Fibroblast of skin of right biceps (primary cell): ENCODE results near the gene HELB.
"Not testable (repeated sequence)": the region's sequence is repeated elsewhere in the genome, so short reads cannot be mapped to it uniquely, and the experiment has no call there.

Experiments
- DNase-seq: peaks from one replicate; pipeline ENCODE4 v3.0.0-alpha.2; 2013

HELB gene

DNA sequence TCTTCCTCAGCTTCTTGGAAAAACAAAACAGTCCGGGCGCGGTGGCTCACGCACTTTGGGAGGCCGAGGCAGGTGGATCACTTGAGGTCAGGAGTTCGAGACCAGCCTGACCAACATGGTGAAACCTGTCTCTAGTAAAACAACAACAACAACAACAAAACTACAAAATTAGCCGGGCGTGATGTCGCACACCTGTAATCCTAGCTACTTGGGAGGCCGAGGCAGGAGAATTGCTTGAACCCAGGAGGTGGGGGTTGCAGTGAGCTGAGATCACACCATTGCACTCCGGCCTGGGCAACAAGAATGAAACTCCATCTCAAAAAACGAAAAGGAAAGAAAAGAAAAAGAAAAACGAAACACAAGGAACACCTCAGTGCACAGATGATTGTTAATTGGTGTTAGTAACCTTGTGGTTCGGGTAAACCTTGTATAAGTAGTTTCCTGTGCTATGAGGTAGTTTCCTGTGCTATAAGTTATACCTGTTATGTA, 1.1 kb downstream of the HELB start:
- not testable (repeated sequence) for DNase-seq

DNA sequence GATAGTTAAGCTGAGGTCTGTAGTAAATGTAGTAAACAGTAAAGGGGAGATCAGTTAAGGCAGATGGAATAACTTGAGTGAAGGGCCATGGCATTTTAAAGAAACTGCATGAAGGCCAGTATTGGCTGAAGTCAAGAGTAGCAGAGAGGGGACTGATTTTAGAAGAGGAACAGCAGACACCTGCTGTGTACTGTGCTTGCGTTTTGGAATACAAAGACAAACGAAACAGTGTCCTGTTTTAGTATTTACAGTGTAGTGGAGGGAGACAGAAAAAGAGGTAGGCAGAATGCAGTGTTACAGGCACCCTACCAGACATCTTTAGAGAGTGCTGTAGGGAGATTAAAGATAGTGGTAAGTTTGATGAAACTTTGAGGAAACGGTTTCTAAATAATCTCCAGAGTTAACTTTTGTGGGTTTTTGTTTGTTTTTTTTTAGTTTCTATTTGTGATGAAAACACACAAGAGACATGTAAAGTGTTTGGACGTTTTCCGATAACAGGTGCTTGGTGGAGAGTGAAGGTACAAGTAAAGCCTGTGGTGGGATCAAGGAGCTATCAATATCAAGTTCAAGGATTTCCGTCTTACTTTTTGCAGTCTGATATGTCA, 2.1 kb downstream of the HELB start:
- DNase-seq: no peak

DNA sequence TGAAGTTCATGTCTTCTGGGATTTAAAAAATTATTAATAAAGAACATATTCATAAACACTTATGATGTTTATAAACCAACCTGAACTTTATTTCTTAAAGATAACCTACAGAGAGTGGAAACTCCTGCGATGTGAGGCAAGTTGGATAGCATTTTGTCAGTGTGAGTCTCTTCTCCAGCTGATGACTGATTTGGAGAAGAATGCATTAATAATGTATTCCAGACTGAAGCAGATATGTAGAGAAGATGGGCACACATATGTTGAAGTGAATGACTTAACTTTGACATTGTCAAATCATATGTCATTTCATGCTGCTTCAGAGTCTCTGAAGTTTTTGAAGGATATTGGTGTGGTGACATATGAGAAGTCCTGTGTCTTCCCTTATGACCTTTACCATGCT, 7.3 kb downstream of the HELB start:
- peak; percentile 30 for DNase-seq

DNA sequence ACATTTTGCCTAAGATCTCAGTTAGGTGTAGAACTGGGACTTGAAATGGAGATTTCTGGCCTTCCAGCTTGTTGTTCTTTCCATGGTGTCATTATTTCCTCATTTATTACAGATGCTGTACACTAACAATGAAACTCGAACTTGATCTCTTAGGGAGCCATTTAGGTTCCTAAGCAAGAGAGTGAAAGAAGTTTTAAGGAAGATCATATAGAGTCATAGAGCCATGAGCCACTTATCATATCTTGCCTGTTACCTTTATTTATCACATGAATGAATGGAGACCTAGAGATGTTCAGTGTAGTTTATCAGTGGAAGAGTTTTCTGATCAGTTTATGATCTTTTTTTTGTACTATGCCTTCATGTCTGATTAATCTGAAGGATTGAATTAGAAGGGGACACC, 9.9 kb downstream of the HELB start:
- DNase-seq: no peak

DNA sequence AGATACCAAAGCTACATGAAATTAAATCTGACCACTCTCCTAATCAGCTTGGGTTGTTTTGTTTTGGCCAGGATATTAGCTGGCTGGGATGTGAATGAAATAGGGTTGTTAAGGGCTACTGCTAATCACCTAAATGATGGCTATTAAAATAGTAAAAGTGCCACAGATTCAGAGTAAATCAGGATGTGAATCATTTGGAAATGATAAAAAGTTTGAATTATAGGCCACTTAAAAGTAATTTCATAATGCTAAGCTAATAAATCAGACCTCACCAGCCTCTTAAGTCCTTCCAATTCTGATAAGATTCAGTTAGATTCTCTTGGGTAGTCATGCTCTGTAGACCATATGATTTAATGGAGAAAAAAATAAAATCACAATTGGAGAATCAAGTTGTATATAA, 12.0 kb downstream of the HELB start:
- no peak for DNase-seq

DNA sequence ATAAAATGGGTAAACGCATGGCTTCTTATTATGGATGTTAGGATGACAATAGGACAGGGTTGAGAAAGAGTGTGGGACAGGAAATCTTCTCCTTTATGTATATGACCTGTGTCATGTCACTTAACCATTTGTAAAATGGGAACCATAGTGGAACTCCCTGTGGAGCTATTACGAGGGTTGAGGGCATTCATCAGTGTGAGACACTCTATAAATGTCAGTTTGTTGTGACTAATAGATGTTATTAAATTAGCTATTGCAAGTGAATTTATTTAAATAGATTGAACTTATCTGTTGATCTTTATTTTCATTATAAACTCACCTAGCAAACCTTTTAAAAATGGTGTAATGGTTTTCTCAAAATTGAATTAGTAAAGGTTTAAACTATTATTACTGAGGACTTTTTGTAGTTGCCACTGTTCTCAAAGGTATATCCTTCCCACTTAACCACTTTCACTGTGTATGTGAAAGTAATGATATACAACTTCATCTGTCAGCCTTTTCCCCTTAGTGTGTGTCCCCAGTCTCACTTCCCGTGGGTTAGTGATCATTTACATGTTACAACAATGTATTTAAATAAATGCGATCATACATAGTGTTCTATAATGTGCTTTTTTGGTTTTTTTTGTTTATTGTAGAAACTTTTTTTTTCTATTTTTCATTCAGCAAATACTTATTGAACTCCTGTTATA, 17.1 kb downstream of the HELB start:
- no peak for DNase-seq

DNA sequence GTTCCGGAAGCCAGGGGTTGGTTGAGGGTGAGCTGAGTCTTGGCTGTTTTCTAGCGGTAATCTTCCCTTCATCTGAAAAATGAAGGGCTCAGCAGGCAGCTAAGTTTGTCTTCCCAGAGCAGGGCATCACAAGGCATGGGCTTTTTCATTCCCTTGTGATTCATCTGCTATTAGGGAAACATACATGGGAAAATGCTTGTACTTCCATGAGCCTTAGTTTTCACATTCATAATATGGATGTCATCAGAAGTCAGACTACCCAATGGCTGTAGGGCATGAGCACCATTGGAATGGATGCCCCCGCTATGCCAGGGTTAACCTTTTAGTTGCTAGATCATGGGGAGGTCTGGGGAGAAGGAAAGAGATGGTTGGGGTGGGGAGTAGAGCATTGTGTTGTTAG, 18.7 kb downstream of the HELB start:
- no peak for DNase-seq

DNA sequence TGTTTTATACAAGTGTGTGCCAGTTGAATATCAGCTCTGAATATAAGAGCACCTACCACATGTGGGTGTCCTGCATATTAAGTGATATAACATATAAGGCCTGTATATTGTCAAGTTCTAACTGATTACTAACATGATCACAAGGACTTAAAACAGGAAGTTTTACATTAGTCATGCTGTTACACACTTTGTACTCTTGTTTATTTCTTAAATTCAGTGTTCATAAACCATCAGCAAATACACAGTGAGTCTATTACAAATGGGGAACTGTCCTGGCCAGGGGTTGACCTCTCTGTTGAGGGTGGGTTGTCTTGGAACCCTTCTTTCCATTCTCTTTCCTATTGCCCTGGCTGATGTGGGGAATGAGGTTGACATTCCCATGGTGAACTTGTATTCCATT, 19.1 kb downstream of the HELB start:
- no peak for DNase-seq

DNA sequence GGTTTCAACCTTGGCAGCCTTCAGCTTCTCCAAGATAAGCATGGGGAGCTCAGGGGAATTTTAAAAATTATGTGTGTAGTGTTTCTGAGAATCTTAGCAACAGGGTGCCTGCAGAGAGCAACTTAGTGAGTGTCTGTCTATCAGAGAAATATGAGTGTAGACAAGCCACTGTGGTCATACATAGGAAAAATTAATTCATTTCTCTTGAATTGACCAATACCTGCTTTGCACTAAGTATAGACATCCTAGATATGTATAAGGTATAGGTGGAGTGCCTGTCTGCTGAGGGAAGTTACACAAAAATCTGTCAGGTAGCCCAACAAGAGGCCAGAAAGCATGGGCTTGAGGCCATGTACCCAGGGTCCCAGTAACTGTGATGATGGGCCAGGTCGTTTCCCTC, 20.7 kb downstream of the HELB start:
- DNase-seq: no peak

DNA sequence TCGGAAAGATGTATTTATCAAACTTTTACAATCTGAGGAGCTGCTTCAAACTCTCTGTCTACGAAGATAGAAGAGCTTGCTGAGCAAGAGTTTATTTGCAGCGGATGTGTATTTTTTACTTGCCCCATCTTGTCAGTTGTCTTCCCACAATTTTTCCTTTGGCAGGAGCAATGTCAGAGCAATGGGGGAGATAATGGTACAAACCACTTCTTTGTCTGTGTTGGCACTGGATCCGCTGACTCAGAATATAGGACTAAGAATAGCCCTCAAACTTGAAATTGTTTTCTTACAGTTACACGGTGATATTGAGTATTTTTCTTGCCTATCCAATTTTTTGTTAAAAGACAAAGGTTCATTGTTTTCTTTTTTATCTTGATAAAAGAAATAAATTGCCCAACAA, 27.6 kb downstream of the HELB start:
- peak; percentile 23 for DNase-seq

DNA sequence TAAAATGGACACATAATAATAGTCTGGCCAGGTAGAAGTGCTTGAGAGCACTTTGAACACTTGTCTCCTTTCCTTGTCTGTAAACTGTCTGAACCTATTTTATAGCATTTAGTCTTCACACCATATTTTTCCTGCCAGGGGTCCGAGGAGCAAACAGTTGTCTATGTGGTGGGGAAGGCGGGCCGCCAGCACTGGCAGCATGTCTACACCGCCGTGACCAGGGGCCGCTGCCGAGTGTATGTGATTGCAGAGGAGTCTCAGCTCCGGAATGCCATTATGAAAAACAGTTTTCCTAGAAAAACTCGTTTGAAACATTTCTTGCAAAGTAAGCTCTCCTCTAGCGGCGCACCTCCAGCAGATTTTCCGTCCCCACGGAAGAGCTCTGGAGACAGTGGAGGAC, 28.7 kb downstream of the HELB start:
- no peak for DNase-seq

DNA sequence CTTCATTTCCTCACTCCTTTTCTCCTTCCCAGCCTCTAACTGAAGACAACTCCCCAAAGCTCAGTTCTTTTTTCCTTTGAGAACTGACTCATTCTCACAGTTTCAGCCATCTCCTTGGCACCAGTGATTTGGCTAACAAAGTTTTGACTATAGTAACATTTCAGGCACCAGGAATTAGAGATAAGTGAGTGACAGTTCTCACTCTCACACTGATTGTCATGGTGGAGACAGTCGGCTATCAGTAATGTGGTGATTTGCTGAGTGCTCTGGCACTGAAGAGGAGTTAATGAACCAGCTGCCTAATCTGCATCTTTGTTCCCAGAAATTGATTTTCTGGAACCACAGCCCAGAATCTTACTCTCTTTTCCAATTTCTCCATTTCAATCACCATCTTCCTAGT, 29.5 kb downstream of the HELB start:
- no peak for DNase-seq

DNA sequence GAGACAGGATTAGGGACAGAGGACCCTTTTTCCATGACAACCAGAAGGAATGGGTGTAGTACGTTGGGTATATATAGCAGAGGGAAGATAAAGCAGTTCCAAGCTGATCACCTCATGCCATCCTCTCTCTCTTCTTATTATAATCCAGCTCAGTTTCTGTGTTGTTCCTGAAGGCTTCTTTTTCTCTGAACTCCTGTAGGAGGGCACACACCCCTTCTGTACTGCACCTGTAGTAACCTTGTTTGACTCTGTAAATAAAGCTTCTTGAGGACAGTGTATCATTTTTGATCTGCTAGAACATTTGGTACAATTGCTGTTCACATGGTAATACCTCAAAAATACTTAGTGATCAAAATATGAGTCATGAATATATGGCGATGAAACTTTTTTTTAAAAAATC, 33.5 kb downstream of the HELB start:
- no peak for DNase-seq

DNA sequence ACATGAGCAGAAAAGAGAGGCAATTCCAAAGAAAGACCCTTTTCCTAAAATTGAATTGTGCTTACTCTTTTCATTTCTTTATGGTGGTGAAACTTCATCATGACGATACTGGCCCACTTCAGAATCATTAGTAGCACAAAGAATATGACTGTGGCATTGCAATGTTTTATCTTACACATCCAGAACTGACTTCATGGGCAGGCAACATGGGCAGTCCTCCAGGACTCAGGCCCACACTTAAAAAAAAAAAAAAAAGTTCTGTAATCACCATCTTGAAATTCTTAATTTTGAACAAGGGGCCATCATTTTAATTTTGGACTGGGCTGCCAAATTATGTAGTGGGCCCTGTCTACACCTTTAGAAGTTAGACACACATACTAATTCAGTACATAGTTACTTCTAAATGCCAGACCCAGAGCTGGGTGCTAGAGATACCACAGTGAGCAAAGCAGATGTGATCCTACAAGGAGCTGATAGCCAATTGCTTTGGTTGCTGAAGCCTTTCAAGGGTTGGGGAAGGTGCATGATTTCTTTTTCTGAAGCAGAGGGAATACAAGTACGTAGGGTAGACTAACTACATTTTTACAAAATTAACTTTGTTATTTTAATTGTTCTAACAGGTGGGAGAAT, 35.2 kb downstream of the HELB start:
- DNase-seq: no peak

DNA sequence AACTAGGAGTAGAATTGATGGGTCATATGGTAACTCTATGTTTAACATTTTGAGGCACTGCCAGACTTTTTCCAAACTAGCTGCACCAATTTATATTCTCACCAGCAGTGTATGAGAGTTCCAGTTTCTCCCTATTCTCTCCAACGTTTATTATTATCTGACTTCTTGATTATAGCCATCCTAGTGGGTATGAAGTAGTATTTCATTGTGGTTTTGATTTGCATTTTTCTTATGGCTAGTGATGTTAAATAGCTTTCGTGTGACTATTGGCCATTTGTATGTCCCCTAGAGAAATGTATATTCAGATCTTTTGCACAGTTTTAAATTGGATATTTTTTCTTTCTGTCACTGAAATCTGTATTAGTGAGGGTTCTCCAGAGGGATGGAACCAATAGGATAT, 37.8 kb downstream of the HELB start:
- peak; percentile 20 for DNase-seq

DNA sequence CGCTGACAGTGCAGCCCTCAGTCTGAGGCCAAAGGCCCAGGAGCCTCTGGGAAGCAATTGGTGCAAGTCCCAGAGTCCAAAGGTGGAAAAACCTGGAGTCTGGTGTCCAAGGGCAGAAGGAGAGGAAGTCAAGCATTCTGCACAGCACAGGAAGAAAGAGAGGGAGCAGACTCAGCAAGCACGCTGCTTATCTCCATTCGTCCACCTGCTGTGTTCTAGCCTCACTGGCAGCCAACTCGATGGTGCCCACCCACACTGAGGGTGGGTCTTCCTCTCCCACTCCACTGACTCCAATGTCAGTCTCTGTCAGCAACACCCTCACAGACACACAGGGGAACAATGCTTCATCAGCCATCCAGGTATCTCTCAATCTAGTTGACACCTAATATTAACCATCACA, 38.8 kb downstream of the HELB start:
- DNase-seq: no peak

DNA sequence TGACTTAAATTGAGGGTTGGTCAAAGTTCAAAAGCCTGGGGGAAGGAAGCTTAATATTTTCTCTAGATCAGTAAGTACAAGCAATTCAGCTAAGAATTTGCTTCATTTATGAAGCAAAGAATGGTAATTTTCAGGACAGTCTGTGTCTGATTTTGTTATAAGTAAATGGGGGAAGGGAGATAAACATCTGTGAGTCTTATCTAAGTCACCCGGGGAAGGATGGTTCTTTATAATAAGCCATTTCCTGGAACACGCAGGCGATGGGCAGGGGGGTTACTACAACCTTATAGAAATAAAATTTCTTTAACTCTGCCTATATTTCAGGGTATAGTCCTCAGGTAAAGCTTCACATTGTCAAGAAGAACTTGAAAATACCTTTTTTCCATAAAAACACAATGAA, 42.9 kb downstream of the HELB start:
- DNase-seq: no peak

DNA sequence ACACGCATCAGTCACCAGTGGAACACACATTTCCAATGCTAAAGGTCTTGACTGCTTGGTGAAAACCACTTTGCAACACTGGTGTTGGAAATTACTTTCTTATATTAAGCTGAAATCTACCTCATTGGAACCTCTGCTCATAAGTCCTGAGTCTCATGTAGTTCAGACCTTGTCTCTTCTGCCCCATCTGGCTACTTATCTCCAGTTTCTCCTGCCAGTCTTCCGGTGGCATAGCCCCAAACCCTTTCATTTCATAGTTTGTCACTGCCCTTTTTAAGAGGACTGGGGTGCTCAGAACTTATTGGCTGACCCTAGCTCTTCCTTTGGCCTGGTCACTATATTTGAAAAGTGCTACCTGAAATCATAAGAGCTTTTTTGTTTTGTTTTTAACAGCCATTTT, 43.7 kb downstream of the HELB start:
- no peak for DNase-seq

DNA sequence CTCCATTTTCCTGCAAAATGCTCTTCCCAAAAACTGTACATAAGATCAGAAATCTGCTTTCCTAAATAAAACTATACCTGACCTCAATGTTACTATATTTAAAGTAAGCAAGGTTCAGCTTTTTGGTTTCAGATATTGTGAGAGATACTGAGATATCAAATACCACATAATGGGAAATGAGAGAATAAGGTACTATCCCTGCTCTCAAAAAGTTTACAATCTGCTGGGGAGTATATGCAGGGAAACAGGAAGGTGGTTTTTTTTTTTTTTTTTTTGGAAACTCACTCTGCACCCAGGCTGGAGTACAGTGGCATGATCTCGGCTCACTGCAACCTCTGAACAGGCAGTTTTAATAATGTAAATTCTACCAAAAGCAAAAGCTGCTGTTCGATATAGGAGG, 49.0 kb downstream of the HELB start:
- DNase-seq: no peak

DNA sequence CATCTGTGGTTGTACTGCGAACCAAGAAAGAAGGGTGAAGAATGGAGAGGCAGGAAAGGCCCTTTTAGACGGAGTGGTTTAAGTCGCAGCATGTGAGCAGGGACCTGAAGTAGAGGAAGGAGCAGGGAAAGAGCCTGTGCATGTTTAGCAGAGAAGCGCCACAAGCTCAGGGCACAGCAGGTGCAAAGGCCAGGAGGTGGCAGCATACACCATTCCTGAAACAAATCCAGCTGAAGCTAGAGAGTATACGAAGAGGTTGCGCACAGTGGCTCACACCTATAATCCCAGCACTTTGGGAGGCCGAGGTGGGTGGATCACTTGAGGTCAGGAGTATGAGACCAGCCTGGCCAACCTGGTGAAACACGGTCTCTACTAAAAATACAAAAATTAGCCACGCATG, 49.9 kb downstream of the HELB start:
- DNase-seq: no peak

DNA sequence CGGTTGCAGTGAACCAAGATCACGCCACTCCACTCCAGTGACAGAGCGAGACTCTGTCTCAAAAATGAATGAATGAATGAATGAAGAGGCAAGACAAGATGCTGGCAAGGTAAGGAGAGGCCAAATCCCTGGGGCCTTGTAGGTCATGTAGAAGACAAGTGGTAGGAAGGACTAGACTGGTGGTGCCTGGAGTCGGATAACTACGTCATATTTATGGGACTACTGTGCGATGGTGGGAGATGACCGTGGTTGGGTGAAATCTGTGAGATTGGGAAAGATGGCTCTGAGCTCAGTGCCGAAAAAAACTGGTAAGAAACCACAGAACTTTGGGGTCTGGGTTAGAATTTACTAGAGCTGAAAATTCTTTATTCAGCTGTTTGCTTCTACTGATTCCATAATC, 50.6 kb downstream of the HELB start:
- no peak for DNase-seq

DNA sequence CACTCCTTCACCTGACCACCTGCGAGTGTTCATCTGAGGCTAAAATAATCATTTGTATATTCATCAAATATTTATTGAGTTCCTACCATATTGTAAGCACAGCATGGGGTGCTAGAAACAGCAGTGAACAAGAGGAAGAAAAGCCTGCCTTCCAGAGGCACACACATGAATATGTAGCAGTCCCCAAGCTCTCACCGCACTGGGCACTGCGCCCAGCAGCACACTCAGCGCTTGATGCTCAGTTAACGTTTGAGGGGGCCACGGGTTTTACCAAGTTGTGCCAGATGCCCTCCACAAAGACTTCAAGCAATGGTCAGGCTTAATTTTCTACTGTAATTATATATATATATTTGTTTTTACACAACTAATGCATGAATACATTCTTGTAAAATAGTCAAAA, 52.0 kb downstream of the HELB start:
- no peak for DNase-seq

DNA sequence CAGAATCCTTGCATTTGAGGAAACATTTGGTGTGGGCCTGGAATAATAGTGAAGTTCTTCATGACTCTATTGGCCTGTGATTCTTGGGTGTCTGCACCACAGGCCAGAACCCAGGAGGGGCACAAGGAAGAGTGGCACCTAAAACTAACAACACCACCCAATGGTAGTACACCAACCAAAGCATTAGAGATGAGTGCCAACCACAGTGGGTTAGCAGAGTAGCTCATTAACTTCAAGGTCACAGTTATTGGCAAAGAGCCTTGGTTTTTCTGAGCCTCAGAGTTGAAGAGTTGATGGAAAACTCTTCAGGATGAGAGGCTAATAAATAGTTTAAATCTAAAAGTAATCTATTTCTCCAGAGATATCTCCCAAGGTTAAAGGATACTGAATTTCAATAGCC, 57.0 kb downstream of the HELB start:
- DNase-seq: no peak

DNA sequence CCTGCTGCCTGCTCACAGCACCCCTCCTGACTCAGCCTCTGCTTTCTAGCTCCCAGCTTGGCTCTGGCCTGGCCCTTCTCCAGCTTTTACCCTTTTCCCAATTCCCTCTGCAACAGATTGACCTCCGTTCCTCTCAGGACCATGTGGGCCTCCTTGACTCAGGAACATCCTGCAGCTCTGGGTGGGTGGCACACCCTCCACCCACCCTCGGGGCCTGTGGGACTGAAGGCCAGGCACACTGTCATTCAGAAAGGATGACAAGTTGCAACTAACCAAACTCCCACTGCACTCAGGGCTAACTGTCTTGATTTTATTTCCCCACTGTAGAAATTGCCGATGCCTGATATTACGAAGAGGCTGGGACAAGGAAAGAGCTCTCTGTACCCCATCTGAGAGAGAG, 59.4 kb downstream of the HELB start:
- no peak for DNase-seq
